Measurements from ENCODE around the gene SFT2D3. TPM values are rescaled to one million over a fixed set of nuclear protein-coding genes. Genes with fewer than 3 reads are reported as not detected.

SFT2D3 gene
- total RNA-seq, 2 donors from 2014 or later: 11.2 to 11.9 TPM

- H3K4me3 ChIP-seq: peak overlapping the region; percentile 4 to 18
- ATAC-seq (peak; percentile 78), DNase-seq (peak; percentile 75 to 81 (median 78))
- WGBS, 2 donors: 0% methylated on average over 4 to 108 of the region's 108 CpGs
- H3K27me3 ChIP-seq: no peaks in the 10 kb centered on the region
- H3K9me3 ChIP-seq: no peaks in the 10 kb centered on the region
- H3K4me1 ChIP-seq: peaks cover 41% of the 10 kb centered on the region
- peak overlapping the region; percentile 92 to 98 (median 94) for H3K27ac ChIP-seq
- intact Hi-C loops (cut with DNase I): no loop called here
- TF ChIP-seq, protein P1, sequence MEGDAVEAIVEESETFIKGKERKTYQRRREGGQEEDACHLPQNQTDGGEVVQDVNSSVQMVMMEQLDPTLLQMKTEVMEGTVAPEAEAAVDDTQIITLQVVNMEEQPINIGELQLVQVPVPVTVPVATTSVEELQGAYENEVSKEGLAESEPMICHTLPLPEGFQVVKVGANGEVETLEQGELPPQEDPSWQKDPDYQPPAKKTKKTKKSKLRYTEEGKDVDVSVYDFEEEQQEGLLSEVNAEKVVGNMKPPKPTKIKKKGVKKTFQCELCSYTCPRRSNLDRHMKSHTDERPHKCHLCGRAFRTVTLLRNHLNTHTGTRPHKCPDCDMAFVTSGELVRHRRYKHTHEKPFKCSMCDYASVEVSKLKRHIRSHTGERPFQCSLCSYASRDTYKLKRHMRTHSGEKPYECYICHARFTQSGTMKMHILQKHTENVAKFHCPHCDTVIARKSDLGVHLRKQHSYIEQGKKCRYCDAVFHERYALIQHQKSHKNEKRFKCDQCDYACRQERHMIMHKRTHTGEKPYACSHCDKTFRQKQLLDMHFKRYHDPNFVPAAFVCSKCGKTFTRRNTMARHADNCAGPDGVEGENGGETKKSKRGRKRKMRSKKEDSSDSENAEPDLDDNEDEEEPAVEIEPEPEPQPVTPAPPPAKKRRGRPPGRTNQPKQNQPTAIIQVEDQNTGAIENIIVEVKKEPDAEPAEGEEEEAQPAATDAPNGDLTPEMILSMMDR (IDR thresholded peaks at IDR 0.05): peak in 5 of 7 experiments; percentile 17 to 57 (median 41)
- TF ChIP-seq POLR2A (IDR thresholded peaks at IDR 0.05): peak in 2 of 3 donors; percentile 13 to 19
- no peaks in the 10 kb centered on the region for H3K36me3 ChIP-seq (replicated peaks in 1 of 2; ENCODE audit: insufficient read depth in 1 of 2, low read depth in 2 of 2)
These were observed 526 bp downstream of the SFT2D3 start for GRCh38 chr2:127701651-127702394.

- Histone ChIP-seq H3K4me1 (peaks cover 41% of the 10 kb centered on the region), H3K4me3 (no peak overlapping the region)
- 67 to 74% methylated on average over 19 of the region's 19 CpGs for WGBS, 2 donors
These were observed 1.2 kb downstream of the SFT2D3 start for GRCh38 chr2:127702395-127703009.

GRCh38 chr2:127703282-127703681 lies 2.0 kb downstream of the SFT2D3 start:
- Histone ChIP-seq H3K4me3 (no peak overlapping the region), H3K27ac (no peak overlapping the region), H3K27me3 (no peaks in the 10 kb centered on the region), H3K9me3 (no peaks in the 10 kb centered on the region), H3K4me1 (peaks cover 41% of the 10 kb centered on the region), H3K36me3 (replicated peaks in 1 of 2; ENCODE audit: insufficient read depth in 1 of 2, low read depth in 2 of 2) (peaks cover 0 to 2% of the 10 kb centered on the region in 2 donors)
- 92 to 96% methylated on average over 5 of the region's 5 CpGs for WGBS, 2 donors
- ATAC-seq: no peak
- intact Hi-C loops (cut with DNase I): no loop called here
- TF ChIP-seq, protein P1 (IDR thresholded peaks at IDR 0.05): no peak
- no peak for TF ChIP-seq POLR2A (IDR thresholded peaks at IDR 0.05)
- no peak for DNase-seq

More at GRCh38 chr2:127702395-127703009, 1.2 kb downstream of the SFT2D3 start:
- no peak for ATAC-seq
- TF ChIP-seq POLR2A (IDR thresholded peaks at IDR 0.05): no peak
- TF ChIP-seq, protein P1 (IDR thresholded peaks at IDR 0.05): no peak
- Histone ChIP-seq H3K27ac (peak overlapping the region; percentile 92 to 98 (median 94)), H3K9me3 (no peaks in the 10 kb centered on the region), H3K27me3 (no peaks in the 10 kb centered on the region), H3K36me3 (replicated peaks in 1 of 2; ENCODE audit: insufficient read depth in 1 of 2, low read depth in 2 of 2) (no peaks in the 10 kb centered on the region)
- DNase-seq: no peak
- intact Hi-C loops (cut with DNase I): no loop called here

- intact Hi-C loops (cut with DNase I): no loop called here
- Histone ChIP-seq H3K27me3 (no peaks in the 10 kb centered on the region), H3K36me3 (replicated peaks in 1 of 2; ENCODE audit: insufficient read depth in 1 of 2, low read depth in 2 of 2) (peaks cover 0 to 13% of the 10 kb centered on the region in 2 donors), H3K27ac (no peak overlapping the region), H3K4me3 (no peak overlapping the region), H3K9me3 (no peaks in the 10 kb centered on the region), H3K4me1 (peaks cover 41% of the 10 kb centered on the region)
- TF ChIP-seq, protein P1 (IDR thresholded peaks at IDR 0.05): no peak
- no peak for TF ChIP-seq POLR2A (IDR thresholded peaks at IDR 0.05)
- DNase-seq (no peak), ATAC-seq (no peak)
- WGBS, 2 donors: 72 to 80% methylated on average over 5 of the region's 5 CpGs
These were observed 3.5 kb downstream of the SFT2D3 start for GRCh38 chr2:127704641-127705390.

Data from body of pancreas (tissue), 4 donors.